GM21515 (cell line): Measurements from ENCODE around the gene ADRA1B.

Experiments used
- ATAC-seq: cut with Tn5 transposase; IDR thresholded peaks from one replicate; pipeline ENCODE4 v1.9.1; 2021; ENCODE audit not compliant: unreplicated experiment

The ADRA1B gene

GRCh38 chr5:159915904-159916840, at the start of gene ADRA1B:
TSS of gene ADRA1B (plus strand) at chr5:159916482. CDS start at chr5:159916906, 424 bp downstream.
- no peak for ATAC-seq

- ATAC-seq = no peak
These were observed 42.6 kb upstream of the ADRA1B start for GRCh38 chr5:159873680-159874079.

- ATAC-seq = no peak
These were observed 42.0 kb upstream of the ADRA1B start for GRCh38 chr5:159874263-159874662.

- ATAC-seq = no peak
These were observed 39.3 kb upstream of the ADRA1B start for GRCh38 chr5:159877016-159877415.

- ATAC-seq = no peak
These were observed 38.3 kb upstream of the ADRA1B start for GRCh38 chr5:159877894-159878448.

GRCh38 chr5:159878988-159879471, 37.3 kb upstream of the ADRA1B start:
- no peak for ATAC-seq

GRCh38 chr5:159880676-159881075, 35.6 kb upstream of the ADRA1B start:
- no peak for ATAC-seq

GRCh38 chr5:159881967-159882366, 34.3 kb upstream of the ADRA1B start:
- ATAC-seq = no peak

GRCh38 chr5:159883522-159883950, 32.7 kb upstream of the ADRA1B start:
- no peak for ATAC-seq

GRCh38 chr5:159884917-159885620, 31.2 kb upstream of the ADRA1B start:
- ATAC-seq = no peak

- no peak for ATAC-seq
These were observed 30.0 kb upstream of the ADRA1B start for GRCh38 chr5:159886296-159886695.

- no peak for ATAC-seq
These were observed 29.2 kb upstream of the ADRA1B start for GRCh38 chr5:159887050-159887449.

- no peak for ATAC-seq
These were observed 27.4 kb upstream of the ADRA1B start for GRCh38 chr5:159888860-159889259.

- no peak for ATAC-seq
These were observed 26.1 kb upstream of the ADRA1B start for GRCh38 chr5:159890141-159890540.

- ATAC-seq = no peak
These were observed 24.9 kb upstream of the ADRA1B start for GRCh38 chr5:159891371-159891770.

GRCh38 chr5:159893040-159893695, 23.1 kb upstream of the ADRA1B start:
- ATAC-seq = no peak

GRCh38 chr5:159894149-159894720, 22.0 kb upstream of the ADRA1B start:
- ATAC-seq = no peak

- ATAC-seq = no peak
These were observed 18.4 kb upstream of the ADRA1B start for GRCh38 chr5:159897786-159898393.

GRCh38 chr5:159899067-159900049, 16.9 kb upstream of the ADRA1B start:
- no peak for ATAC-seq
